Measurements from ENCODE around the gene UBXN7.
"Not testable (repeated sequence)": the region's sequence is repeated elsewhere in the genome, so short reads cannot be mapped to it uniquely, and the experiment has no call there.

DNA sequence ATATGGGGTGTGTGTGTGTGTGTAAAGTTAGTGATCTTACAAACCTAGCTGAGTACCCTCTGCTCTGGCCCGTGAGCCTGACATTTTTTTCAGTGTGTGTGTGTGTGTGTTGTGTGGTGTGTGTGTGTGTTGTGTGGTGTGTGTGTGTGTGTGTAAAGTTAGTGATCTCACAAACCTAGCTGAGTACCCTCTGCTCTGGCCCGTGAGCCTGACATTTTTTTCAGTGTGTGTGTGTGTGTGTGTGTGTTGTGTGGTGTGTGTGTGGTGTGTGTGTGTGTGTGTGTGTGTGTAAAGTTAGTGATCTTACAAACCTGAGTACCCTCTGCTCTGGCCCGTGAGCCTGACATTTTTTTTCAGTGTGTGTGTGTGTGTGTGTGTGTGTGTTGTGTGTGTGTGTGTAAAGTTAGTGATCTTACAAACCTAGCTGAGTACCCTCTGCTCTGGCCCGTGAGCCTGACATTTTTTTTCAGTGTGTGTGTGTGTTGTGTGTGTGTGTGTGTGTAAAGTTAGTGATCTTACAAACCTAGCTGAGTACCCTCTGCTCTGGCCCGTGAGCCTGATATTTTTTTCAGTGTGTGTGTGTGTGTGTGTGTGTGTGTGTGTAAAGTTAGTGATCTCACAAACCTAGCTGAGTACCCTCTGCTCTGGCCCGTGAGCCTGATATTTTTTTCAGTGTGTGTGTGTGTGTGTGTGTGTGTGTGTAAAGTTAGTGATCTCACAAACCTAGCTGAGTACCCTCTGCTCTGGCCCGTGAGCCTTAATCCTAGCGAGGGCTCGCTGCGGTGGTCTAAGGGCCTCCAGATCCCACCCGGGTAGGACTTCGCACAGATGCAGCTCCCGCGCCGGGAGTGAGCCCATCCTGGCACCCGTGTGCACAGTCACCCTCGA, 115.2 kb downstream of the UBXN7 start:
- TF ChIP-seq RBM39 (IDR thresholded peaks at IDR 0.05; ENCODE audit: low read depth, low read length, poor library complexity, severe bottlenecking); POLR2A (IDR thresholded peaks at IDR 0.05; ENCODE audit: insufficient read depth in 1 of 2, low read depth in 2 of 2, low read length in 2 of 2); ZNF670 (CRISPR knock-in tag; IDR thresholded peaks at IDR 0.05; ENCODE audit: borderline replicate concordance); NCOA2 (CRISPR knock-in tag; IDR thresholded peaks at IDR 0.05); LCORL (IDR thresholded peaks at IDR 0.05); LCORL (CRISPR knock-in tag; IDR thresholded peaks at IDR 0.05); ZZZ3 (CRISPR knock-in tag; IDR thresholded peaks at IDR 0.05; ENCODE audit: borderline replicate concordance): not testable (repeated sequence)
- TF ChIP-seq, protein P1, sequence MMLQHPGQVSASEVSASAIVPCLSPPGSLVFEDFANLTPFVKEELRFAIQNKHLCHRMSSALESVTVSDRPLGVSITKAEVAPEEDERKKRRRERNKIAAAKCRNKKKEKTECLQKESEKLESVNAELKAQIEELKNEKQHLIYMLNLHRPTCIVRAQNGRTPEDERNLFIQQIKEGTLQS (CRISPR knock-in tag; IDR thresholded peaks at IDR 0.05), result not testable (repeated sequence)
- TF ChIP-seq, protein P2, sequence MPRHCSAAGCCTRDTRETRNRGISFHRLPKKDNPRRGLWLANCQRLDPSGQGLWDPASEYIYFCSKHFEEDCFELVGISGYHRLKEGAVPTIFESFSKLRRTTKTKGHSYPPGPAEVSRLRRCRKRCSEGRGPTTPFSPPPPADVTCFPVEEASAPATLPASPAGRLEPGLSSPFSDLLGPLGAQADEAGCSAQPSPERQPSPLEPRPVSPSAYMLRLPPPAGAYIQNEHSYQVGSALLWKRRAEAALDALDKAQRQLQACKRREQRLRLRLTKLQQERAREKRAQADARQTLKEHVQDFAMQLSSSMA (CRISPR knock-in tag; IDR thresholded peaks at IDR 0.05), result not testable (repeated sequence)
- TF ChIP-seq, protein P3, sequence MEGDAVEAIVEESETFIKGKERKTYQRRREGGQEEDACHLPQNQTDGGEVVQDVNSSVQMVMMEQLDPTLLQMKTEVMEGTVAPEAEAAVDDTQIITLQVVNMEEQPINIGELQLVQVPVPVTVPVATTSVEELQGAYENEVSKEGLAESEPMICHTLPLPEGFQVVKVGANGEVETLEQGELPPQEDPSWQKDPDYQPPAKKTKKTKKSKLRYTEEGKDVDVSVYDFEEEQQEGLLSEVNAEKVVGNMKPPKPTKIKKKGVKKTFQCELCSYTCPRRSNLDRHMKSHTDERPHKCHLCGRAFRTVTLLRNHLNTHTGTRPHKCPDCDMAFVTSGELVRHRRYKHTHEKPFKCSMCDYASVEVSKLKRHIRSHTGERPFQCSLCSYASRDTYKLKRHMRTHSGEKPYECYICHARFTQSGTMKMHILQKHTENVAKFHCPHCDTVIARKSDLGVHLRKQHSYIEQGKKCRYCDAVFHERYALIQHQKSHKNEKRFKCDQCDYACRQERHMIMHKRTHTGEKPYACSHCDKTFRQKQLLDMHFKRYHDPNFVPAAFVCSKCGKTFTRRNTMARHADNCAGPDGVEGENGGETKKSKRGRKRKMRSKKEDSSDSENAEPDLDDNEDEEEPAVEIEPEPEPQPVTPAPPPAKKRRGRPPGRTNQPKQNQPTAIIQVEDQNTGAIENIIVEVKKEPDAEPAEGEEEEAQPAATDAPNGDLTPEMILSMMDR (CRISPR knock-in tag; IDR thresholded peaks at IDR 0.05), result not testable (repeated sequence)
- TF ChIP-seq, protein P4, sequence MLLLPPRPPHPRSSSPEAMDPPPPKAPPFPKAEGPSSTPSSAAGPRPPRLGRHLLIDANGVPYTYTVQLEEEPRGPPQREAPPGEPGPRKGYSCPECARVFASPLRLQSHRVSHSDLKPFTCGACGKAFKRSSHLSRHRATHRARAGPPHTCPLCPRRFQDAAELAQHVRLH (CRISPR knock-in tag; IDR thresholded peaks at IDR 0.05; ENCODE audit: borderline replicate concordance, low read depth), result not testable (repeated sequence)
